NK-92 (cell line): Measurements from ENCODE around the gene LRRC7.

Experiments used
- DNase-seq: peaks from one replicate; lab custom pipeline; 2025; ENCODE audit not compliant: unreplicated experiment; lab: John Stamatoyannopoulos, UW

LRRC7 gene

GRCh38 chr1:69765951-69766350, 198.2 kb downstream of the LRRC7 start:
- no peak for DNase-seq

GRCh38 chr1:69766431-69767180, 198.9 kb downstream of the LRRC7 start:
- no peak for DNase-seq

GRCh38 chr1:69776555-69776954, 208.8 kb downstream of the LRRC7 start:
- no peak for DNase-seq

- DNase-seq, result no peak
Measured at GRCh38 chr1:69777423-69777822, 209.7 kb downstream of the LRRC7 start.

- no peak for DNase-seq
Measured at GRCh38 chr1:69777971-69778370, 210.2 kb downstream of the LRRC7 start.

GRCh38 chr1:69787151-69787550, 219.4 kb downstream of the LRRC7 start:
- DNase-seq, result no peak

GRCh38 chr1:69791311-69791710, 223.6 kb downstream of the LRRC7 start:
- DNase-seq, result no peak

GRCh38 chr1:69794831-69795230, 227.1 kb downstream of the LRRC7 start:
- DNase-seq, result no peak

- DNase-seq, result no peak
Measured at GRCh38 chr1:69814926-69815325, 247.2 kb downstream of the LRRC7 start.

- DNase-seq, result no peak
Measured at GRCh38 chr1:69824932-69825331, 257.2 kb downstream of the LRRC7 start.

GRCh38 chr1:69827732-69828131, 260.0 kb downstream of the LRRC7 start:
- DNase-seq, result no peak

- DNase-seq, result no peak
Measured at GRCh38 chr1:69833536-69833935, 265.8 kb downstream of the LRRC7 start.

- DNase-seq, result no peak
Measured at GRCh38 chr1:69834336-69834735, 266.6 kb downstream of the LRRC7 start.

GRCh38 chr1:69835955-69836354, 268.2 kb downstream of the LRRC7 start:
- no peak for DNase-seq

- no peak for DNase-seq
Measured at GRCh38 chr1:69836971-69837636, 269.4 kb downstream of the LRRC7 start.

- DNase-seq, result no peak
Measured at GRCh38 chr1:69842326-69842725, 274.6 kb downstream of the LRRC7 start.

GRCh38 chr1:69845655-69846054, 277.9 kb downstream of the LRRC7 start:
- no peak for DNase-seq

GRCh38 chr1:69846267-69846666, 278.5 kb downstream of the LRRC7 start:
- no peak for DNase-seq

- no peak for DNase-seq
Measured at GRCh38 chr1:69847670-69848069, 279.9 kb downstream of the LRRC7 start.

- DNase-seq, result no peak
Measured at GRCh38 chr1:69852151-69852550, 284.4 kb downstream of the LRRC7 start.

GRCh38 chr1:69852706-69853105, 285.0 kb downstream of the LRRC7 start:
- no peak for DNase-seq

GRCh38 chr1:69858534-69858933, 290.8 kb downstream of the LRRC7 start:
- DNase-seq, result no peak

GRCh38 chr1:69861641-69862040, 293.9 kb downstream of the LRRC7 start:
- no peak for DNase-seq
